Stimulated activated CD4-positive, alpha-beta T cell treated with anti-CD3 and anti-CD28 coated beads, Interleukin-2, amount 100 ng/mL, for 48 hours (primary cell): Measurements from ENCODE around the gene HSF4.

Source experiments
- DNase-seq, 2 donors: peaks; one replicate each; pipeline ENCODE4 v3.0.0-alpha.2; 2020

HSF4 gene

GRCh38 chr16:67150047-67150832, 14.3 kb upstream of the HSF4 start:
- DNase-seq = peak in 1 of 2 donors; percentile 36

DNA sequence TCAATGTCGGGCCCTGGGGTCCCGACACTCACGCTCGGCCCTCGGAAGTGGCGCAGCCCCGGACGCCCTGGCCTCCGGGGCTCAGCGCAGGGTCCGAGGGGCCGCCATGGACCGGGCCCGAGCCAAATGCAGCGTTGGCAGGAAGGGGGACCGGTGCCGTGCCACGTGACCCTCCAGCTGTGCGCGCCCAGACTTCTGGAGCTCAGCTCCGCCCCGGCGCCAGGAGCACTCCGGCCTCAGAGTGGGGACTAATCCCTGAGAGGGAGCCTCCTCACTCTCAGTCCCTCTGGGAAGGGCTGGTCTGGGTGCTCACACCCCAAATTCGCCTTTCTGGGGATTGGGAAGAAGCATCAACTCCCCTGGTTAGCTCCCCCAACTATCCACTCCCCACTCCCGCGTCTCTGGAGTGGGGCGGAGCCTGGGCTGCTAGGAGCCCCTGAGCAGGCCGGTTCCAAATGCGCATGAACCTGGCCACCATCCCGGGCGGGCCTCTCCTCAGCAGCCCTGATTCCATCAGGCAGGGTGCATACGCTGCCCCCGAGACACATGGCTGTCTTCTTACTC, 13.6 kb upstream of the HSF4 start, which contains the start of gene B3GNT9:
Gene B3GNT9, minus strand, starts transcription at position 166 of the 564 bp plus-strand sequence. CDS start 513 bp downstream, outside the sequence.
- DNase-seq = no peak

DNA sequence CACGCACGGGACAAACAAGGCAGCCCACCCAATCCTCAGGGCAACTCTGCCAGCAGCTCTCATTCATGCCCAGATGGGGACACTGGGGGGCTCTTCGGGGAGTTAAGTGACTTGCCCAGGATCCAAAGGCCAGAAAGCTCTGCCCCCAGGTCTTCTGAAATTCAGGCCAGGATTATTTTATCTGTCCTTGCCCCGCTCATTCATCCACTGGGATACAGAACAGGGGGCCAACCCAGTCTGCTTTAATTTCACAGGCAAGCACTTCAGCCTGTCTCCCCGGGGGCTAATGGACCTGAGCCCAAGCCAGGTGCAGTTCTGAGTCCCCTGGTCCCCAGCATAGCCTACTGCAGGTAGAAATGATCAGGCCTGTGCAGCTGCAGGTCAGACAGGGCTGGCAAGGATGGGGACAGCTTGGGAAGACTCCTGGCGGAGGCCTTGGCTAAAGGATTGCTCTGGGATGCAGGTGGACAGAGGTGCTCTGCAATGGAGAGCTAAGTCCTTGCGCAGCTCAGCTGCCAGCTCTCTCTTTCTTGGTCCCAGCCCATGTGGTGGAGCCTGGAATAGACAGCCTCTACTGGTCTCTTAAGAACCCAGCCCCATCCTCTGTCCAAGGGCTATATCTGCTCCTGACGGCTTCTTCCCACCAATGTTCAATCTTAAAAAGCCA, 13.0 kb upstream of the HSF4 start:
- DNase-seq = no peak

GRCh38 chr16:67154578-67155294, 9.8 kb upstream of the HSF4 start:
- no peak for DNase-seq

DNA sequence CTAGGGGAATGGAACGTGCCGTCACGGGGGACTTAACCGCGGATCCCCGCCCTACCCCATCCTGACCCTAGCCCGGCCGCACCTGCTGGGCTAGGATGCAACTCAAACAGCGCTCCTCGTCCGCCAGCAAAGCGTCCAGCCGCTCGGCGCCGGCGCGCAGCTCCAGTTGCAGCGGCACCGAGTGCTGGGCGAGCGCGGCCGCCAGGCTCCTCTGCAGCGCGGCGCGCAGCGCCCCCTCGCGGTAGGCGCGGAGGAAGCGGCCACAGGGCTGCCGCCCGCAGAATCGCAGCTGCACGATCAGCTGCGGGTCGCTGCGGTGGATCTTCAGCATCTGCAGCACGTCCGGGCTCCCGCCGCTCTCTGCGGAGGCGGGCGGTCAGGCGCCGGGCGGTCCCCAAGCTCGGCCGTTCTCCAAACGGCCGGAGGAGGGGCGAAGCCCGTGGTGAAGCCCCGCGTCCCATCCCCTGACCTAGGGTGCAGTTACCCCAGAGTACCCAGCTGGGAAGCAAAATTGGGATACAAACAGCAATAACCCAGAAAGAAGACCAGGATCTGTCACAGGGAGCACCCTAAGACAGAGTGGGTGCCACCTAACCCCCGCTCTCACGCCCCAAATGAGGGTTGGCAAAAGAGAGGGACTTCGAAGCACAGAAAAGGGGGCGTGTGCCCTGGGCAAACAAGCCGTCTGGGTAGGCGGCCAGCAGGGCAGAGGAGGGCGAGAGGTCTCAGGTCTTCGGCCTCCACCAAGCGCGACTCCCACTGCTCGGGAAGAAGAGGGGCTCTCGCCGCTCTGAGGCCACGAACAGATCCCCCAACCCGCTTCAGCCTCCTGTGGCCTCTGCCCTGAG, 9.0 kb upstream of the HSF4 start:
- DNase-seq = peak; percentile 77 to 86

- DNase-seq = no peak
Measured at GRCh38 chr16:67156143-67156844, 8.3 kb upstream of the HSF4 start.

DNA sequence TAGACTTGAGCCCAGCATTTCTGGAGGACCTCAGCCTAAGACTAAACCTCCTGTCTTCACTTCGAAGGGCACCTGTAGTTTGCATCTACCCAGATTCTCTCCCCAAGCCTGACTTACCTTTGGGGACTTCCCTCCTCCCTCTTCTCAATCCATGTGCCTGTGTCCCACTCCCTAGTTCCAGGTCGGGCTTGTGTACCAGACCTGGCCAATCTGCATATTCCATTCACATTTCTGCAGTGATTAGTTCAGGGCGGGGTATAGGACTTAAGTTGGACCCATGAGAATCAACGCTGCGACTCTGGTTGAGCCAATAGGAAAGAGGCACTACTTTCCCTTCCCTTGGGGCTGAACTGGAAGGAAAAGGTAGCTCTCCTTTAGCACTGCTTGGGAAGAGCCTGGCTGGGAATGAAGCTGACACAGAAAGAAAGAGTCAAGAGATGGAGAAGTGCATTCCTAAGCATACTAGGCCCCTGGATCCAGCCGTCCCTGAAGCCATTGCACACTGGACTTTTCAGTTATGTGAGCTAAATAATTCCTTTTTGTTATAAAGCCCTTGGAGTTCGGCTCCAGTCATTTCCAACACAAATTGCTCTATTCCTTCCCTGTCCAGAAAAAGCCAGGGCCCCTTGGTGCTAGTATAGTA, 7.3 kb upstream of the HSF4 start:
- DNase-seq = no peak

DNA sequence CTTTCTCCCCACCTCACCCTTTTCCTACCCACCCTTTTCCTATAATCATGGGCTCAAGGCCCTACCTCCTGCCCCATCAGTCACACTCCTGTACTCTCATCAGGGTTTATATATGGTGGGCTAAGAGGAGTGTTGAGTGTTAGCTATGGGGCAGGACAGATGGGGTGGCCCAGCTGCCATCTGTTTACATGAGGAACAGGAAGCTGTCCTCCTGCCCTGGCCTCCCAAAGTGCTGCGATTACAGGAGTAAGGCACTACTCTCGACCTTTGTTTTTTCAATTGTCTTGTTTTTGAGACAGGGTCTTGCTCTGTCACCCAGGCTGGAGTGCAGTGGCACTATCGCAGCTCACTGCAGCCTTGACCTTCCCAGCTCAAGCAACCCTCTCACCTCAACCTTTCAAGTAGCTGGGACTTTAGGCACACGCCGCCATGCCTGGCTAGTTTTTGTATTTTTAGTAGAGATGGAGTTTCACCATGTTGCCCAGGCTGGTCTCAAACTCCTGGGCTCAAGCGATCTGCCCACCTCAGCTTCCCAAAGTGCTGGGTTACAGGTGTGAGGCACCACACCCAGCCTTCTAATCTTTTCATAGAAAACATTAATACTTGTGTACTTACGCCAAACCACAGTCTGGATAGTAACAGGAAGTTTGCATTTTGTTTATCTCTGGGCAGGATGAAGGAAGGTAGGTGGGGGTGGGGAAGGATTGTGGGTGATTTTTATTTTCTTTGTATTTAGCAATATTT, 6.5 kb upstream of the HSF4 start:
- DNase-seq = no peak

- DNase-seq = peak; percentile 69 to 73
Measured at GRCh38 chr16:67158637-67159600, 5.6 kb upstream of the HSF4 start.

GRCh38 chr16:67161595-67162058, 2.9 kb upstream of the HSF4 start:
- DNase-seq = no peak

GRCh38 chr16:67162506-67163163, 1.9 kb upstream of the HSF4 start:
- DNase-seq = no peak

GRCh38 chr16:67163164-67163998, 1.2 kb upstream of the HSF4 start:
- peak in 1 of 2 donors; percentile 51 for DNase-seq

GRCh38 chr16:67163999-67164558, 466 bp upstream of the HSF4 start:
- no peak for DNase-seq

- no peak for DNase-seq
Measured at GRCh38 chr16:67165121-67166078, 855 bp downstream of the HSF4 start.

GRCh38 chr16:67166110-67166547, 1.6 kb downstream of the HSF4 start:
- no peak for DNase-seq
